ENCODE data around the gene SUSD3.

SUSD3 gene

DNA sequence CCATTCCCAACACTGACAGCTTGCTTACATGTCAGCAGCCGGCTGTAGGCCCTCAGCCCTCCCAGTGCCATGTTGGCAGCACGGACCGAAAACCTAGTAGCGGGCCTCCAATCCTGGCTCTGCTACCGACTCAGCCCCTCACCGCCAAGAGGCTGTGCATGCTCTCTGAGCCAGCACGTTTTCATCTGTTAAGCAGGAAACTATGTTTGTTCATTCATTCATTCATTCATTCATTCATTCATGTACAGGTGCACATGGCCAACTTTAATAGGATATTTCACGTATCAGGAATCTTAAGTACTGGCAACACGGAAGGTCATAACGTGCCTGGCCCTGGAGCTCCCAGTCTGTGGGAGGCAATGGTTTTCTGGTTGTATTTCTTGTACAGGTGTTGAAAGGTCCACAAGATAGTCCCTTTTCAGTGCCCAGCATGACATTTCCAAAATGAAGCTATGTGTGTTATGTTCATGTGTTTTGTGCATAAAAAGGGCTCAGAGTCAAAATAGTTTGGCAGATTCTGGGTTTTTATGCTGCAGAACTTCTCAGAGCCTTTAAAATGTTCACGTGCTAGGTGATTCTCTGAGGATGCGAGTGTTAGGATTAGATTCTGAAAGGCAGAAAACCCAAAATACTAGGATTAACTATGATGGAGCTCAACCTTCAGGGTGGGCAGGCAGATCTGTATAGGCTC is 17.7 kb downstream of the SUSD3 start:
- DNase-seq (ENCODE audit: low spot score), result no peak

DNA sequence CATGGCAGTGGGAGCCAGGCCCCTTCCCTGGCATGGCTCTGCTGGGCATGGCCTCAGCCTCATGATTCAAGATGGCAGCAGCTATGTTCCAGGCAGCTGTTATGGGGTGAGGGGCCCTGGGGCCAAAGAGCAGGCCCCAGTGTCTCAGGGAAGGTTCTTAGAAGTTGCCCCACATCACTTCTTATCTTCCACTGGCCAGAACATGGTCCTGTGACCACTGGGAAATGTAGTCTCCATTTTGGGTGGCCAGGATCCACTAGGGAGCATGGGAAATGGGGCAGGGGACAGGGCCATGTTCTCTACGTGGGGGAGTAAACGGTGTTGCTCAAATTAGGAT is 18.3 kb downstream of the SUSD3 start:
- no peak for DNase-seq (ENCODE audit: low spot score)

DNA sequence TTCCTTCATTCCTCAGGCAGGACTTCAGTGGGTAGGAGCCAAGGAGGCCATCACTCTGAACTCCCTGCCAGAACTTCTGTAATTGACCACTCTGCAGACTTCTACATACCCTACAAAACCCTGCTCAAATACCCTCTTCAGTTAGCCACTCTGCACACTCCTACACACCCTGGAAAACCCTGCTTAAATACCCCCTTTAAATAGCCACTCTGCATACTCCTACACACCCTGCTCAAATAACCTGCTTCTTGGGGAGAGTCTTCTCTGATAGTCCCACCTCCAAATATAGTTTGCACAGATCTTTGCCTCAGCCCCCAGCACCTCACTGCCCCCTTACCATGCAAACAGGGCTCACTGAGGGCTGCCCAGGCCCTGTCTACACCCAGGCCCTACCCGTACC is 18.9 kb downstream of the SUSD3 start:
- DNase-seq (ENCODE audit: low spot score), result no peak

DNA sequence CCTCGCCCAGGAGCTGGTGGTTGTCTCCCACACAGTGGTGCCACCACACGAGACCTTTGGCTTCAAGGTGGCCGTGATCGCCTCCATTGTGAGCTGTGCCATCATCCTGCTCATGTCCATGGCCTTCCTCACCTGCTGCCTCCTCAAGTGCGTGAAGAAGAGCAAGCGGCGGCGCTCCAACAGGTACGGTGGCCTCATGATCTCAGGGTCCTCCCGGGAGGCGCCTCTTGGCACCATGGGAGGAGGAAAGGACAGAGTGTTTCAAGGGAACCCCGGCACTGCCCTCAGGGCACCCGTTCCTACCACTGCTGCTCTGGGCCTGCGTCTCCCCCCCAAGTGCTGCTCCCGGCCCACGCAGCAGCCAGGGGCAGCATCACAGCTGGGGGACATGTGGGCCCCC is 19.3 kb downstream of the SUSD3 start:
- no peak for DNase-seq (ENCODE audit: low spot score)

DNA sequence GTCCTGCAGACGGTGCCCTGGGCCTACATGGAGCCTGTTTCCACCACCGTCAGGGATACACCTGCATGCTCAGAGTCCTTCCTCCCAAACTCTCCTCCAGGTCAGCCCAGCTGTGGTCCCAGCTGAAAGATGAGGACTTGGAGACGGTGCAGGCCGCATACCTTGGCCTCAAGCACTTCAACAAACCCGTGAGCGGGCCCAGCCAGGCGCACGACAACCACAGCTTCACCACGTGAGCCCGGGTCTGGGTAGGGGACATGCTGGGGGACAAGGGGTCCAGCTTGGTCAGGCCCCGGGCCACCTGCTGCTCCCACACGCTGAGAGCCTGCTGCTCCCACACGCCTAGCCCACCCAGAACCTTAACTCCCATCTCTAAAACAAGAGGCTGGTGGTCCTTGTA is 20.9 kb downstream of the SUSD3 start:
- no peak for DNase-seq (ENCODE audit: low spot score)

DNA sequence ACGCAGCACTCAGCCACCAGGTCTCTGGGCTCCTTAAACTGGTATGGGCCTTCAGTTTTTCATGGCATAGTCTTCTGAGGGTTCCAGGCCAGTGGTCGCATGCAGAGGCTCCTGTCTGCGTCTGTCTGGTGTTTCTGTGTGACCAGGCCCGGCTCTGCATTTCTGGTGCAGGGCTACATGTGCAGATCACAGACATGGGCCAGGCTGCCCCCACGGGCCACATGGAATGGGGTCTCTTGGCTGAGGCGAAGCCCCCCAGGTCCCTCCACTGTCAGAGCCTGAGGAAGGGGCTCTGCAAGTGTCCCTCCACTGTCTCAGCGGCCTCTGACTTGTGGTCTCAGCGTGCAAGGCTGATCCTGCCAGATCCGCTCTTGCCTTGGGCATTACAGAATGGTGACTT is 21.9 kb downstream of the SUSD3 start:
- DNase-seq (ENCODE audit: low spot score), result no peak

DNA sequence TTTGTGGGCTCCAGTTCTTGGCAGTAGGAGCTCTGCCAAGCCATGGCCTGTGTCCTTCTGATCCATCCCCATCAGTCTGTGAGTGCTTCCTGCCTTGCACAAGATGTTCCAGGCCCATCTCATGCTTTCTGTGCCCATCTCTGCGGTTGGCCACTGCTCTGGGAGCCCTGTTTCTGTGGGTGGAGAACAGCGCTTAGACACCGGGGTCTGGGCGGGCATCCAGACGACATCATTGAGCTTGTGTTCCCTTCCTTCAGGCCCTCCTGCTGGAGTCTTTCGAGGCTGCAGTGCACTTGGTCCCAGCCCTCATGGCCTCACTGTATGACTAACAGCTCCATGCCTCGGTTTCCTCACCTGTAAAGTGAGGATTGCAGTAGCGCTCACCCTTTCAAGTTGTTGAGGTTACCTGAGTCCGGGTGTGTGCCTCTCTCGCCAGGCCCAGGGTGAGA is 22.6 kb downstream of the SUSD3 start:
- no peak for DNase-seq (ENCODE audit: low spot score)

DNA sequence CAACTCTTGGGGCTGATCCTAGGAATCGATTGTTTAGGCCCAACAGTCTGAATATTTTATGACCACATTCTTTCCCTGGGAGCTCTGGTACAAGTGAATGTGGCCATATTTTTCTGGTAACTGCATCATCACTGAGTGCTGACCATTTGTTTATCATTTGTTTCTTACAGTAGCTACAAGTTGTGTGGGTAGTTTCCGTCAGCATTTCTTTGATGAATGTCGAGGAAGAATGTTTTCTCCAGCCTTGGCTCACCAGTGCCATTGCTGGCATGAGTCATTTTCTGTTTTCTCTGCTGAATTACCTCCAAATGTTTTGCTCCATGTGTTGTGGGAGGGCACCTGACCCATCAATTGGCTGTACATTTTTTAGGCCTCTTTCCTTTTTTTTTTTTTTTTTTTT is 23.4 kb downstream of the SUSD3 start:
- no peak for DNase-seq (ENCODE audit: low spot score)

DNA sequence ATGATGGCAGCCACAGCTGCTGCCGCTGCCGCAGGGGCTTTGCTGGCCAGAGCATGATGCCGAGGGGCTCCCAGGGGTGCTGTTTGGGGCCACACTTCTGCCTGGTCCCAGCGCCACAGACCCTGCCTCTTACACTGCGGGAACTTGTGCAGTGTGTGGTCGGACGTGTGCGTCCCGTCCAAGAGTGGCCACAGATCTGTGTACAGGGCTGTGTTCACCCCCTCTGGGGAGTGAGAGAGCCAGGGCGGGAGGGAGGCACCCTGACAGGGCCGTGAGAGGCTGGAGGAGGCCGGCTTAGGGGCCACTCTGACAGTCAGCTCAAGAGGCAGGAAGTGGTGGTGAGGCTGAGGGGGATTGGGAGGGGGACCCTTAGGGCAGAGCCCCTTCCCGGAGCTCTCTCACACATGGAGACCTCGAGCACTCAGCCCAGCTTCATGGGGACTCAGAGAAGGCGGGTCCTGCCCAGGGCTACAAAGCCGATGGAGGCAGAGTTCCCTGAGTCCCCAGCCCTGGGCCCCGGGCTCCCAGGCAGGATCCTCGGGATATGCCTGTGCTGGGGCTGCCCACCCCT is 24.4 kb downstream of the SUSD3 start:
- no peak for DNase-seq (ENCODE audit: low spot score)

DNA sequence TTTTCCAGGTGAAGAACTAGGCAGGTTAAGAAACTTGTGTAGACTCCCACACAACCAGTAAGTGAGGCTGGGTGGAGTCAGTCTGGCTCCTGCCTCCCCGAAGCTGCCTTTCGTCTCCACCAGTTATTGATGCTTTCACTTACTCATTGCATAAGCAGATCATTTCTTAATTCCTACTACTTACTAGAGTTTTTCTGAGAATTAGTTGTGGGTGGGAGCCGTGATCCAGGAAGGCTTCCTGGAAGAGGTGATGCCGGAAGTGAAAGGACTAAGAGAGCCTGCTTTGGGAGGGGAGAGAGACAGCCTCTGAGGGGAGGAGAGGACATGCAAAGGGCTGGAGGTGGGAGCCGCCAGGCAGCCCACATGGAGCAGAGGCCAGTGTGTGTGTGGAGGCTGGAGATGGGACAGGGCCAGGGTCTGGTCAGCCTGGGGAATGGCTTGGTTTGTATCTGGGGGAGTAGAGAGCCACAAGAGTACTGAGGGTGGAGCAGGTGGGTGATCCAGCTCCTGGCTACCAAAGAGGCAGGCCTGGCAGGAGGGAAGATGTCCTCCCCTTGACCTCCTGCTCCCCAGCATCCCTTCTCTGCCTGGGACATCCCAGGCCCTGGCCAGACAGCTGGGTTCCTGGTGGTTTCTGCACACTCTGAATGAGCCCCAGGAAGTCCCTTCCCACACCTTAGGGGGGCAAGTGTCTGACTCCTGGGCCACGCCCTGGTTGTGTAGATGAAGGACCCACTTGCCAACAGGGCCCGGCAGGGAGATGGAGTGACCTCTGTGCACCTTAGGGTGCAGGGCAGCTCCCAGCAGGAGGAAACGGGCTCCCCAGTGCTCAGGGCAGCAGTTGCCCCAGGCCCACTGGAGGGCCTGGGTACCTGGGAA is 25.3 kb downstream of the SUSD3 start:
- no peak for DNase-seq (ENCODE audit: low spot score)

DNA sequence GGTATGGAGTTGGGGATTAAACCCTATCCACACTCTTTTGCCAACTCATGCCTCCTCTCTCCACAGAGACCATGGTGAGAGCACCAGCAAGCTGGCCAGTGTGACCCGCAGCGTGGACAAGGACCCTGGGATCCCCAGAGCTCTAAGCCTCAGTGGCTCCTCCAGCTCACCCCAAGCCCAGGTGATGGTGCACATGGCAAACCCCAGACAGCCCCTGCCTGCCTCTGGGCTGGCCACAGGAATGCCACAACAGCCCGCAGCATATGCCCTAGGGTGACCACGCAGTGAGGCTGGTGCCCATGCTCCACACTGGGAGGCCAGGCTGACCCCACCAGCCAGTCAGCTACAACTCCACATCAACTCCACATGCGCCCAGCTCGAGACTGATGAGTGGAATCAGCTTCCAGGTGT is 26.0 kb downstream of the SUSD3 start:
- DNase-seq (ENCODE audit: low spot score), result no peak

DNA sequence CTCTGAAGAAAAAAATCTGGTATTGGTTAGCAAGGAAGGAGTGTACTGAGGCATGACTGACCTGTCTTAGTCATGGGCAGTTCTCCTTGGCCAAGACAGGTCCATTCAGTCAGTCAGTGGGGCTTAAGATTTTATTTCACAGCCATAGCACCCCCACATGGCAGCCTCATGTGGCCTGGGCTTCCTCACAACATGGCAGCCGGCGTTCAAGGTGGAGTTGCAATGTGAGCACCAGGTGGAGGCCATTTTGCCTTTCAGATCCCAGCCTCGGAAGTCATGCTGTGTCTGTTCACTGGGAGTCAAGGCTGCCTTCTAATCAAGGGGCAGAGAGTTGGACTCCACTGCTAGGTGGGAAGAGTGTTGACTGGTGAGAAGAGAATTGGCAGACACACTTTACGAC is 27.2 kb downstream of the SUSD3 start:
- DNase-seq (ENCODE audit: low spot score), result no peak

DNA sequence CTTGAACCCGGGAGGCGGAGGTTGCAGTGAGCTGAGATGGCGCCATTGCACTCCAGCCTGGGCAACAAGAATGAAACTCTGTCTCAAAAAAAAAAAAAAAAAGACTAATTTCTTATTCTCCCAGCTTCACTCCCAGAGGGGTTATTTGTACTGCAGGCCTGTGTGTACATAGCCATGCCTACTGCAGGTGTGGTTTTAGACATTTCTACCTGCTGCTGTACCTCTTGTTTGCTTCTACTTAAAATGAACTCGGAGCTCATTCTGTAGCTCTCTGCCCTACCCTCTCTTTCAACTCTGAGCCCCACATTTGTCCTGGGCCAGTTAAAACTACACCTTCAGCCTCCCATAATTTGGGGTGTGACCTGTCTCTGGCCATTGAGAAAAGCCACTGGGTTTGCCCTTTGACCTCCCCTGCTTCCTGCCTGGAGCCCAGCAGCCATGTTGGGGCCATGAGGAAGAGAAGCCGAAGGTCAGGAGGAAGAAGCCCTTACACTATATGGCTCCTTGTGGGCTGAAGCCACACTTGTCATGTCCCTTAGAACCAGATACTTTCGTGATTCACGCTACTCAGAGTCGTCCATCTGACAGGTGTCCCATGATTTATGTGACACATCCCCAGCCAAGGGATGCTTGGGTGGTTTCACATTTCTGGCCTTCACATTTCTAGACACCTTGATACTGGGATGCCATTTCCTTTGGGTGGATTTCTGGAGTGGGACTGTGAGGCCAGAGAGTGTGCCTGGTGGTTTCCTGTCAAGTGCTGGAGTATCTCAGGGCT is 28.1 kb downstream of the SUSD3 start:
- DNase-seq (ENCODE audit: low spot score), result no peak

DNA sequence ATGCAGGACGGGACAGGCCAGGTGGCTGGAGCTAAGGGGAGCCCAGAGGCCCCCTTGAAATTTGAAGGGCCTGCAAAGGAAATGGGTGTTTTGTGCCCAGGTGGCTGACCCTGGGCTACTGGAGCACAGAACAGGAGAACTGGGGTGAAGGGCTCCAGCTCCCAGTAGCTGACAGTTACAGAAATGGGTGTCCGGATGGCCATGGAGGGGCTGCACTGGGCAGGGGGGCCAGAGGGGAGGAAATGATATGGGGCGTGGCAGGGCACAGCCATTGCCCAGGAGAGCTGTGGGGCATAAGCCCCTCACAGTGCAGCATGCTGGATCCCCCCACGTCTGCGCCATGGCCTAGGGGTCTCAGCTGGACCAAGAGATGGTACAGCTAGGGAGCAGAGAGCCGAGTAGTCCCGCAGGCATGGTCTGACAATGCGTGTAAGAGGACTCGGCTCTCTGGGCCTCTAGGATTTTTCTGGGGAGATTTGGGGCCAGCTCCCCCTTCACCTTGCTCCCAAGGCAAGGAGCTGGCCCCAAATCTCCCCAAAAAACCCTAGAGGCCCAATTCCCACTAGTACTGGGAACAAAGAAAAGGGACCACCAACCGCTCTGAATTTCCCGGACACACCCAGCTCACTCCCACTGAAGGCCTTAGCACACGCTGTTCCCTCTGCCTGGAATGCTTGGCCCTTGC is 29.6 kb downstream of the SUSD3 start:
- DNase-seq (ENCODE audit: low spot score), result no peak

DNA sequence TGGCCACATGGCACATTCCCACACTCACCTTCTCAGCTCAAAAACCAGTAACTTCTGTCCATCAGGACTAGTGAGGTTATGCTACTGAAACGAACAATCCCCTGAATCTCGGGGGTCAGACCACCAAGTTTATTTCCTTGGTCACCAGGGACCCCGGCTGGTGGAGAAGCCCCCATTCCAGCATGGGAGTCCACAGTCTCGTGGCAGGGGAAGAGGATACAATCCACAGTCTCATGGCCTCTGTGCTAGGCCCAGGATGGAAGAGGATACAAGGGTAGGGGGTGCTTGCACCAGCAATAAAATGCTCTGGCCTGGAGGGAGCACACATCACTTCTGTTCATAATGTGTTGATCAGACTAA is 30.1 kb downstream of the SUSD3 start:
- DNase-seq (ENCODE audit: low spot score), result no peak

DNA sequence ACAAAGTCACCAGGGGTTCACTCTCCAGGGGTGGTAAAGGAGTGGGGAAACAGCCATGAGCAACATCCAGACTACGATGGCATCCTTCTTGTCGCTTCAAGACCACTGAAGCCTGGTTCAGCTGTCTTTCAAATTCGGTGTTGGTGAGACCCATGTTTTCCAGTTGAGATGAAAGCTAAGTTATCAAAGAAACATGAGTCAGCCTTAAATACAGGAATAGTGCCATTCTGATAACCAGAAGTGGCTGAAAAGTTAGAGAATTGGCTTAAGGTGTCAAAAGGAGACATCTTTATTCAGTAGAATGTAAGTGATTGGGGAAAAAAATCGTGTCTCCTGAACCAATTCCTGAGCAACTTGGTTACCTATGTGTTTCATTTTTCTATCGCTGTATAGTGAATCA is 30.5 kb downstream of the SUSD3 start:
- DNase-seq (ENCODE audit: low spot score), result no peak

DNA sequence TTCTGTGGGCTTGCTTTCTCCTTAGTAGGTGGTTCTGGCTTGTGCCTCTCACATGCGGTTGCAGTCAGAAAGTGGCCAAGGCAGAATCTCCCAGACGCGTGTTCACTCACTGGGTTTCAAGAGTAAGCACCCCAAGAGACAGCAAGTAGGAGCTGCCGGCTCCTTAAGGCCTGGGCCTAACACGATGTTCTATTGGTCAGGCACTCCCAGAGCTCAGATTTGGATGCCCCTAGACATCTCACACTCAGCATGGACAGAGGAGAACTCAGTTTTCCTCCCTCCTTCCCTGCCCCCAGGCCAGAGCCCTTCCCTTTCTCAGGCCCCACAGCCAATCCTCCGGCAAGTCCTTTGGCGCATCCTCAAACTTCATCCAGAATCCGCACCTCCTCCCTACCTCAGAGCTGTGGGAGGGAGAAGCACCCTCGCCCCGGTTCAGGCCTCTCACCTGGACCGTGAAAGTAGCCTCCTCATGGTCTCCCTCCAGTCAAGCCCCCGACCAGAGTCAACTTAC is 31.0 kb downstream of the SUSD3 start:
- DNase-seq (ENCODE audit: low spot score), result no peak

DNA sequence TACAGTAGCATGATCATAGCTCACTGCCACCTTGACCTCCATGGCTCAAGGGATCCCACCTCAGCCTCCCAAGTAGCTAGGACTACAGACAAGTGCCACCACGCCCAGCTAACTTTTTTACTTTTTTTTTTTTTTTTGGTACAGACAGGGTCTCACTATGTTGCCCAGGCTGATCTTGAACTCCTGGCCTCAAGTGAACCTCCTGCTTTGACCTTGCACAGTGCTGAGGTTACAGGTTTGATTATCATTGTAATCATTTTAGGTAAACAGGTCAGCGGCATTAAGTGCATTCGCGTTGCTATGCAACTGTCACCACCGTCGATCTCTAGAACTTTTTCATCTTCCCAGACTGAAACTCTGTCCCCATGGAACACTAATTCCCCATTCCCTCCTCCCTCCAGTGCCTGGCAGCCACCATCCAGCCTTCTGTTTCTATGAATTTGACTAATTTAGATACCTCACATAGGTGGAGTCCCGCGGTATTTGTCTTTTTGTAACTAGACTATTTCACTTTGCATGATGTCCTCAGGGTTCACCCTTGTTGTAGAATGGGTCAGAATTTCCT is 31.7 kb downstream of the SUSD3 start:
- no peak for DNase-seq (ENCODE audit: low spot score)

DNA sequence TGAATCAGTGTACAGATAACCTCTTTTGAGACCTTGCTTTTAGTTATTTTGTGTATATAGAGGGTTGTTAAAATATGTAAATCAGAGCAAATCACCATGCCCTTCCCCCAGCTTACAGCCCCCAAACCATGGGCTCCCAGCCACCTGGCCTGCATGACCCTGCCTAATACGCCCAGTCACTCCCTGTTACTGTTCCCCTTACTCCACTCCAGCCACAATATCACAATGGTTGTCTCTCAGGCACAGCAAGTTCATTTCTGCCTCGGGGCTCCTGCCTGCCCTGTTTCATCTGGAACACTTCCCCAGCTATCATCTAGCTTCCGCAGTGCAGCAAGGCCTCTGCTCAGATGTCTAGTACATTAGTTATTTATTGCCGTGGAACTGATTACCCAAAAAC is 32.6 kb downstream of the SUSD3 start:
- no peak for DNase-seq (ENCODE audit: low spot score)

DNA sequence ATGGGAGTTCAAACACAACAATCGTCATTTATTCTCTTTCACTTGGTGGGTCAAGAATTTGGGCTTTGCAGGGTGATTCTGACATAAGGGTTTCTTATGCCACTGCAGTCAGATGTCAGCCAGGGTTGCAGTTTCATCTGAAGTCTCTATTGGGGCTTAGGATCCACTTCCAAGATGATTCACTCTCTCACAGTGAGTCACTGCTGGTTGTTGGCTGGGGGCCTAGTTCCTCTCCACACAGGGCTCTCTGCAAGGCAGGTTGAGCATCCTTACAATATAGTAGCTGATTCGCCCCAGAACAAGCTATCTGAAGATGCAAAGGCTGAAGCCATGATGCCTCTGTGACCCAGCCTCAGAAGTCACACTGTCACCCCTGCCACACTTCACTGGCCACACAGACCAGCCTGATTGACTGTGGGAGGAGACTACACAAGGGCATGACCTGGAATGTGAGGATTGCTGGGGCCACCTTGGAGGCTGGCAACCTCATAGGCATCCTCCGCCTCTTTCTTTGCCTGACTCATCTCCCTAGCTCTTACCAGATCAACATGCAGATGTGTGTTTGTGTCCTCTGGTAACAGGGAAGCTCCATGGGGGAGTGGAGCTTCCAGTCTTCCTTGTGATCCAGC is 33.1 kb downstream of the SUSD3 start:
- DNase-seq (ENCODE audit: low spot score), result no peak

Measured in putamen (tissue), 1 donor.